Endothelial cell (in vitro differentiated cells): ENCODE data around the gene CTAGE15. TPM values are rescaled to one million over a fixed set of nuclear protein-coding genes. Genes with fewer than 3 reads are reported as not detected.
"Not testable (repeated sequence)": the region's sequence is repeated elsewhere in the genome, so short reads cannot be mapped to it uniquely, and the experiment has no call there.

Experiments
- DNase-seq: peaks from one replicate; pipeline ENCODE4 v3.0.0; 2021; ENCODE audit warnings: low spot score
- H3K27ac Mint-ChIP-seq: one replicate; pipeline ENCODE4 v1.8.0; 2021; ENCODE audit warnings: mixed read lengths, inconsistent platforms; ENCODE audit not compliant: unreplicated experiment
- H3K27me3 Mint-ChIP-seq: one replicate; pipeline ENCODE4 v1.8.0; 2021; ENCODE audit warnings: mild to moderate bottlenecking, moderate library complexity, mixed read lengths, inconsistent platforms; ENCODE audit not compliant: unreplicated experiment
- H3K36me3 Mint-ChIP-seq: one replicate; pipeline ENCODE4 v1.8.0; 2021; ENCODE audit warnings: mild to moderate bottlenecking, low read depth, mixed read lengths, inconsistent platforms; ENCODE audit not compliant: unreplicated experiment
- H3K4me1 Mint-ChIP-seq: one replicate; pipeline ENCODE4 v1.8.0; 2021; ENCODE audit warnings: mild to moderate bottlenecking, mixed read lengths, inconsistent platforms; ENCODE audit not compliant: unreplicated experiment
- H3K4me3 Mint-ChIP-seq: one replicate; pipeline ENCODE4 v1.8.0; 2021; ENCODE audit warnings: mild to moderate bottlenecking, mixed read lengths, inconsistent platforms; ENCODE audit not compliant: unreplicated experiment
- H3K9me3 Mint-ChIP-seq: one replicate; pipeline ENCODE4 v1.8.0; 2021; ENCODE audit warnings: mixed read lengths, inconsistent platforms; ENCODE audit not compliant: unreplicated experiment
- CTCF ChIP-seq: fragments of 200-600 bp; sonication (generic); IDR thresholded peaks from one replicate; pipeline ENCODE4 v1.5.0; 2021; ENCODE audit warnings: antibody characterized with exemption; ENCODE audit not compliant: unreplicated experiment
- total RNA-seq: library from RNA; stranded (reverse); fragmentation: NEBNext Ultra II Directional; extraction: Animal tissue kit (Norgen Biotek cat#: 25700); gene quantifications from one replicate; pipeline ENCODE4 v1.2.1, GENCODE V29; 2021; ENCODE audit not compliant: unreplicated experiment

Gene CTAGE15
- total RNA-seq, 1 donor from 2014 or later: 0.31 TPM

- DNase-seq, H3K4me3 Mint-ChIP-seq, H3K4me1 Mint-ChIP-seq, H3K27me3 Mint-ChIP-seq, H3K9me3 Mint-ChIP-seq, H3K36me3 Mint-ChIP-seq, H3K27ac Mint-ChIP-seq: not testable (repeated sequence)
Measured at GRCh38 chr7:143589897-143590296, 18.3 kb downstream of the CTAGE15 start.

GRCh38 chr7:143598086-143598485 is 26.5 kb downstream of the CTAGE15 start:
- H3K36me3 Mint-ChIP-seq, H3K4me3 Mint-ChIP-seq, H3K27me3 Mint-ChIP-seq, DNase-seq, H3K27ac Mint-ChIP-seq, H3K4me1 Mint-ChIP-seq, H3K9me3 Mint-ChIP-seq: not testable (repeated sequence)

GRCh38 chr7:143603549-143603948 is 31.9 kb downstream of the CTAGE15 start:
- H3K4me3 Mint-ChIP-seq, H3K27me3 Mint-ChIP-seq, H3K27ac Mint-ChIP-seq, H3K4me1 Mint-ChIP-seq, DNase-seq, H3K9me3 Mint-ChIP-seq, H3K36me3 Mint-ChIP-seq: not testable (repeated sequence)

- H3K4me1 Mint-ChIP-seq, H3K4me3 Mint-ChIP-seq, H3K9me3 Mint-ChIP-seq, H3K27me3 Mint-ChIP-seq, H3K27ac Mint-ChIP-seq, DNase-seq, H3K36me3 Mint-ChIP-seq: not testable (repeated sequence)
Measured at GRCh38 chr7:143606088-143606487, 34.5 kb downstream of the CTAGE15 start.

GRCh38 chr7:143615545-143615944 is 43.9 kb downstream of the CTAGE15 start:
- not testable (repeated sequence) for H3K27ac Mint-ChIP-seq, DNase-seq, H3K36me3 Mint-ChIP-seq, H3K4me1 Mint-ChIP-seq, H3K27me3 Mint-ChIP-seq, H3K4me3 Mint-ChIP-seq, H3K9me3 Mint-ChIP-seq
- peak; percentile 22 for TF ChIP-seq CTCF

GRCh38 chr7:143617204-143617603 is 45.6 kb downstream of the CTAGE15 start:
- DNase-seq, H3K9me3 Mint-ChIP-seq, H3K27ac Mint-ChIP-seq, H3K27me3 Mint-ChIP-seq, H3K4me3 Mint-ChIP-seq, H3K4me1 Mint-ChIP-seq, H3K36me3 Mint-ChIP-seq: not testable (repeated sequence)

- not testable (repeated sequence) for H3K27ac Mint-ChIP-seq, H3K27me3 Mint-ChIP-seq, H3K9me3 Mint-ChIP-seq, DNase-seq, H3K36me3 Mint-ChIP-seq, H3K4me3 Mint-ChIP-seq, H3K4me1 Mint-ChIP-seq
Measured at GRCh38 chr7:143620058-143620457, 48.5 kb downstream of the CTAGE15 start.

- not testable (repeated sequence) for H3K27ac Mint-ChIP-seq, H3K4me1 Mint-ChIP-seq, H3K9me3 Mint-ChIP-seq, H3K36me3 Mint-ChIP-seq, H3K27me3 Mint-ChIP-seq, DNase-seq, H3K4me3 Mint-ChIP-seq
Measured at GRCh38 chr7:143620646-143621045, 49.0 kb downstream of the CTAGE15 start, which contains the start of gene TCAF2. Gene TCAF2, plus strand, starts transcription at chr7:143620974.

GRCh38 chr7:143621175-143621574 is 49.6 kb downstream of the CTAGE15 start:
- H3K27me3 Mint-ChIP-seq, H3K4me1 Mint-ChIP-seq, H3K27ac Mint-ChIP-seq, DNase-seq, H3K4me3 Mint-ChIP-seq, H3K9me3 Mint-ChIP-seq, H3K36me3 Mint-ChIP-seq: not testable (repeated sequence)

- not testable (repeated sequence) for DNase-seq, H3K4me3 Mint-ChIP-seq, H3K27ac Mint-ChIP-seq, H3K9me3 Mint-ChIP-seq, H3K27me3 Mint-ChIP-seq, H3K4me1 Mint-ChIP-seq, H3K36me3 Mint-ChIP-seq
Measured at GRCh38 chr7:143622130-143622529, 50.5 kb downstream of the CTAGE15 start.
